Activated naive CD4-positive, alpha-beta T cell treated with anti-CD3 and anti-CD28 coated beads for 36 hours (primary cell): ENCODE data around the gene SLC16A5. TPM values are rescaled to one million over a fixed set of nuclear protein-coding genes. Genes with fewer than 3 reads are reported as not detected.

Source experiments
- CTCF ChIA-PET: fragments of 350-600 bp; sonication (Branson Sonifier 250); formaldehyde crosslinking; loops from one replicate; lab custom pipeline; 2021; ENCODE audit warnings: antibody characterized with exemption; lab: Charles Lee
- DNase-seq: peaks from one replicate; pipeline ENCODE4 v3.0.0-alpha.2; 2020
- H3K27ac Mint-ChIP-seq: one replicate; pipeline ENCODE4 v1.8.0; 2021; ENCODE audit warnings: mild to moderate bottlenecking, mixed read lengths
- H3K27me3 Mint-ChIP-seq: one replicate; pipeline ENCODE4 v1.8.0; 2021; ENCODE audit warnings: low read depth, mixed read lengths
- H3K36me3 Mint-ChIP-seq: one replicate; pipeline ENCODE4 v1.8.0; 2021; ENCODE audit warnings: low read depth, mixed read lengths
- H3K4me1 Mint-ChIP-seq: one replicate; pipeline ENCODE4 v1.8.0; 2021; ENCODE audit warnings: low read depth, mixed read lengths
- H3K4me3 Mint-ChIP-seq: one replicate; pipeline ENCODE4 v1.8.0; 2021; ENCODE audit warnings: mild to moderate bottlenecking, moderate library complexity, mixed read lengths
- H3K9me3 Mint-ChIP-seq: one replicate; pipeline ENCODE4 v1.8.0; 2021; ENCODE audit warnings: mixed read lengths
- intact Hi-C: fragments of 100-400 bp; cut with micrococcal nuclease; formaldehyde crosslinking; loops from one replicate; pipeline ENCODE4 v1.15.1; 2023
- total RNA-seq, 2 experiments: library from RNA; stranded (reverse); gene quantifications; one replicate each; pipeline ENCODE4 v1.2.3, GENCODE V29; 2021

SLC16A5 gene
- total RNA-seq, 2 experiments from 2014 or later = 2.5 to 3.1 TPM

DNA sequence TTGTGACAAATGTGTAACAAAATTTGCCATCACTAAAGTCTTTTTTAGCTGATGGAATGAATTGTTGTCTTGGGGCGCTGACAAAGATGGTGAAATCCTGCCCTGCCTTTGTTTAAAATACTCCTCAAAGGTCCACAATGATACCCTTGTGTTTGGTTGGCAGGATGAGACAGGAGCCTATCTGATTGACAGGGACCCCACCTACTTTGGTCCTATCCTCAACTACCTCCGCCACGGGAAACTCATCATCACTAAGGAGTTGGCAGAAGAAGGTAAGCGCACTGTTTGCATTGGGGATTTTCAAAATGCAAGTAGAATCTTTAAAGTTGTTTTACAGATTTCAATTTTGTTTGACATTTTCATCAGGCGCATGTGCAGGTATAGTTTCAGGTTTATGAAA lies 38.7 kb upstream of the SLC16A5 start:
- Mint-ChIP-seq H3K27me3 (no peaks in the 10 kb centered on the region), H3K36me3 (peaks cover 14% of the 10 kb centered on the region), H3K4me3 (no peak overlapping the region), H3K9me3 (no peaks in the 10 kb centered on the region), H3K27ac (no peak overlapping the region), H3K4me1 (peaks cover 44% of the 10 kb centered on the region)
- intact Hi-C loops = loop anchor here (5.0 kb wide), 6 partner anchors 38 to 177 kb away; partner anchors contain the start of genes ARMC7, FDXR, SLC16A5 and SUMO2
- DNase-seq = no peak
- CTCF ChIA-PET = interaction anchor here (0.8 to 3.0 kb wide), 6 partner anchors 8 to 124 kb away, joined by 3 to 17 read pairs (median 4); no protein-coding TSS in a partner anchor

DNA sequence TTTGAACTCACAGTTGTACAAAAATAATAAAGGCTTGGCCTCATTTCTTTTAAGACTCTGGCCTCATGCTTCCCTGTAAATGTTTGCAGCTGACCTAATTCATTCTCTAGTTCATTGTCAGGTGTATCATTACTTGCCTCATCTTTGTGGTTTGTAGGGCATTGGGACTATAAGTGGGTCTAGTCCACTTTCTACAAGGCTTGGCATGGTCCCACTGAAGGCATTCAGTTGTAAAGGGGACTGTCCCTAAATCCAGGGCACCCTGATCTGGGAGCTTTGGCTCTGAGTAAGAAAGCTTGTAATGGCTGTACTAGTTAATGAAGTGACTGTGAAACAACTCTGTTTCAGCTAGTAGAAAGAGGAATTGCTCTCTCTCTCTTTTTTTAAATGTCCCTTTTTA lies 38.0 kb upstream of the SLC16A5 start:
- peak; percentile 13 for DNase-seq
- Mint-ChIP-seq H3K27me3 (no peaks in the 10 kb centered on the region), H3K36me3 (peaks cover 14% of the 10 kb centered on the region), H3K27ac (no peak overlapping the region), H3K4me1 (peaks cover 41% of the 10 kb centered on the region), H3K4me3 (no peak overlapping the region), H3K9me3 (no peaks in the 10 kb centered on the region)
- intact Hi-C loops = loop anchor here (5.0 kb wide), 6 partner anchors 38 to 177 kb away; partner anchors contain the start of genes ARMC7, FDXR, SLC16A5 and SUMO2
- CTCF ChIA-PET = interaction anchor here (1.0 to 3.0 kb wide), 3 partner anchors 11 to 64 kb away, joined by 3 to 17 read pairs (median 12); no protein-coding TSS in a partner anchor

DNA sequence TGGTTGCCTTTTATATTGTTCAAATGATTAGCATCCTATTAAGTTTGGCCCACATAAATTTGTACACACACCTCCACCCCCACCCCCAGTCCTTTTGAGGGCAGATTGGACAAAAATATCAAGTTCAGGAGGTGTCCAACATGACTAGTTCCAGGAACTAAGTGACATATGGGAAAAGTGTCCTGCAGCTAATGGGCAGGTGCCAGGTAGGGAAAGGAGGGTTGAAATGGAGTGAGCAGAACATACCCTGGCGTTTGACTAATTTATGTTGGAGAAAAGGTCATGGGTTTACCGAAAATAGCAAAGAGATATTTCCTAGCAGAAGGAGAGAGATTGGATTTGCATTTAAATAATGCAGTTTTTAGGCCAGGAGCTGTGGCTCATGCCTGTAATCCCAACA lies 35.8 kb upstream of the SLC16A5 start:
- Mint-ChIP-seq H3K36me3 (peaks cover 17% of the 10 kb centered on the region), H3K27me3 (no peaks in the 10 kb centered on the region), H3K4me3 (no peak overlapping the region), H3K27ac (no peak overlapping the region), H3K4me1 (peaks cover 37% of the 10 kb centered on the region), H3K9me3 (no peaks in the 10 kb centered on the region)
- CTCF ChIA-PET = no interaction called here
- intact Hi-C loops = no loop called here
- DNase-seq = no peak

DNA sequence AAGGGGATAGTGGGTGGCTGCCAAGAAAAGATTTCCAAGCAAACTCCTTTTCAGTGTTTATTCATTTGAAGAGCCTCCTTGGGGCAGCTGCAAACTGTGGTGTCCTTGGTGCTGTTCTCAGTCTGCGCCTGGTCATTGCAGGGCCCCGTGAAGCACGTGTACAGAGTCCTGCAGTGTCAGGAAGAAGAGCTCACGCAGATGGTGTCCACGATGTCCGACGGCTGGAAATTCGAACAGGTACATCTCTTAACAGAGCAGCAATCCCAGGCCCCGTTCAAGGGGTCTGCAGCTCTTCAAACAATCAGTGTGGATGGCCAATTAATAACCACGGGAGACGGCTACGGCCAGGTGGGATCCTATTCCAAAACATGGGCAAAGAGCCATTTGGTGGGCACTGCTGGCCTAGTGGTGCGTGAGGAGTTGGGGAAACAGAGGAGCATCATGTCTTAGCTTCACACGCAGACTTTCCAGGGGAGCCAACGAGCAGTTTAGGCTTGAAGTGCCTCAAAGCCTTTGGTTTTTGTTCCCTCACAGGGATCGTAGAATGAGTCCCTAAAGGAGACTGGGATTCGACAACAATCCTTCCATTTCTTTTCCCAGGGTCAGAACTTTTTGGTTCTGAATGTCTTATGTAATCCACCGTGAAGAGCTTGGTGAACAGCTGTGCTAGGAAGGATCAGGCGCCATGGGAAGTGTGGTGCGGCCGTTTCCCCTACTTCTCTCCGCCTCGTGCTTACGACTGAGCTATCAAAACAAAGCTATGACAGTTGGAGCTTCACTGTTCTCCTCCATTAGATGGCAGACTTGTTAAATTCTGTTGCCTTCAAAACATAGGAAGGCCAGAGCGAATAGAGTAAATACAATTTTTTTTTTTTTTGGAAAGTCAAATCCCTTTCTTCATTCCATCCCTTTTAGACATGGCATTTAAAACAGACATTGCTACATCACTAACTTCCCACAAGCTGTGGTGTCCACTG lies 28.1 kb upstream of the SLC16A5 start:
- CTCF ChIA-PET = interaction anchor here (0.7 to 3.5 kb wide), 10 partner anchors 11 to 142 kb away, joined by 3 to 17 read pairs (median 4); no protein-coding TSS in a partner anchor
- no peak overlapping the region for H3K4me3 Mint-ChIP-seq
- H3K27ac Mint-ChIP-seq = no peak overlapping the region
- intact Hi-C loops = loop anchor here (2.0 kb wide), 2 partner anchors 71 to 141 kb away; partner anchors contain the start of gene NT5C
- no peaks in the 10 kb centered on the region for H3K27me3 Mint-ChIP-seq
- peaks cover 16% of the 10 kb centered on the region for H3K36me3 Mint-ChIP-seq
- peaks cover 19% of the 10 kb centered on the region for H3K4me1 Mint-ChIP-seq
- DNase-seq = no peak
- H3K9me3 Mint-ChIP-seq = no peaks in the 10 kb centered on the region

DNA sequence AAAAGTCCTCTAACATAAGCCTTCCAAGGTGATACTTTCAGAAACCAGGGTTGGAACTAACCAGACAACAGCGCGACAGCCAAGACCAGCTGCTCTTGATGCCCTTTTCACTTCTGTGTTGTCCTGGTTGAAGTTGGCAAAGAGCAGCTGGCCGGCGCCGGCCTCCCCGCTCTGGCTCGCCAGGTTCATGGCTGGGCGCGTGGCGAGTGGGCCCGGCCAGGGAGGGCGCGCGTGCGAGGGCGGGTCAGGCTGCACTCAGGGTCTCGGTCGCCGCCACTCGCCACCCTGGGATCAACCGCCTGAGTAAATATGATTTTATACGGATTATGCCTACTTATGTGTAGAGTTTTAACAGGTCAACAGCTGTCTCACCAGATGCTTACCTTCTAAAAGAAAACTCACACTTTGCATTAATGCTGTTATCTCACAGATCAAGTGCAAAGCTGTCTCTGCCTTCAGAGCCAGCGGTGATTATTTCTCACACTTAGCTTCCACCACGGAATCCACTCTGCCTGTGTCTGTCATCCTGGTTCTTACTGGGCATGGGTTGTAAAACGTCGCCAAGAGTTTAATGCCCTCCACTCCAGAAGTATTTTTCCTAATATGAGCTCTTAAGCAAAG lies 27.2 kb upstream of the SLC16A5 start:
- Mint-ChIP-seq H3K36me3 (peaks cover 17% of the 10 kb centered on the region), H3K27ac (no peak overlapping the region), H3K9me3 (no peaks in the 10 kb centered on the region), H3K4me3 (no peak overlapping the region), H3K27me3 (no peaks in the 10 kb centered on the region), H3K4me1 (peaks cover 25% of the 10 kb centered on the region)
- intact Hi-C loops = loop anchor here (2.0 kb wide), 2 partner anchors 70 to 140 kb away; partner anchors contain the start of gene NT5C
- CTCF ChIA-PET = interaction anchor here (0.8 to 3.5 kb wide), 7 partner anchors 12 to 109 kb away, joined by 3 to 17 read pairs (median 4); no protein-coding TSS in a partner anchor
- no peak for DNase-seq

DNA sequence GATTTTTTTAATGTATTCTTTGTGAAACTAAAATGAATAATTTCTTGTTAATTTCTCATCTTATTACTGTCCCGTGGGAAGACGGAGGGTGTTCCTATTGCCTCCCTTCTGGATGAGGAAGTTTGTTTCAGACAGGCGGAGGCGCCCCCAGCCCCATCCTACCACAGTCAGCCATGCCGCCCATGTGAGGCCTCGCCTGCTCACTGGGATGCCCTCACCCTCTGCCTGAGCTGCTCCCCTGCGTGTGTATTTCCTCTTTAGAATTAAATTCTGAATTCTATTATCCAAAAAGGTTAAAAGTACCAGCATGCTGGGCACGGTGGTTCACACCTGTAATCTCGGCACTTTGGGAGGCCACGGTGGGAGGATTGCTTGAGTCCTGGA lies 26.7 kb upstream of the SLC16A5 start:
- Mint-ChIP-seq H3K27me3 (no peaks in the 10 kb centered on the region), H3K4me1 (peaks cover 28% of the 10 kb centered on the region), H3K4me3 (no peak overlapping the region), H3K9me3 (no peaks in the 10 kb centered on the region), H3K36me3 (peaks cover 17% of the 10 kb centered on the region), H3K27ac (no peak overlapping the region)
- CTCF ChIA-PET = interaction anchor here (3.5 kb wide), 1 partner anchor 12 kb away, joined by 17 read pairs; no protein-coding TSS in a partner anchor
- no peak for DNase-seq
- intact Hi-C loops = loop anchor here (2.0 kb wide), 2 partner anchors 70 to 140 kb away; partner anchors contain the start of gene NT5C

DNA sequence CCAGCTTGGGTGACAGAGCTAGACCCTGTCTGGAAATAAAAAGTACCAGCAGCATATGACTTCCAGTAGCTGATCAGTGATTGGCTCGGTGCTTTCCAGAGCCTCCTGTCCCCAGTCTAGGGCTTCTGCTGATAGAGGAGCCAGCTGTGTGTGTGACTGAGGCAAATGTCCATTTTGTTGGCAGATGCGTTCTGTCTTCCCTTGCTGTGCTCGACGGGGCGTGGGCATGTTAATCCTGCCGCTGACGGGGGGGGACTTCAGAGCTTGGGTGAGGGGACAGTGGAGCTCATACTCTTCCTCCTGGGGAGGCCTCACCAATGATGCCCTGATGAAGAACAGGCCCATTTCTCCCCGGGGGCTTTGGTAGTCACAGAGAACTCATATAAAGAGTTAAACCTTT lies 26.1 kb upstream of the SLC16A5 start:
- CTCF ChIA-PET = interaction anchor here (0.6 to 3.5 kb wide), 2 partner anchors 13 to 24 kb away, joined by 3 to 17 read pairs; no protein-coding TSS in a partner anchor
- Mint-ChIP-seq H3K27ac (no peak overlapping the region), H3K36me3 (peaks cover 14% of the 10 kb centered on the region), H3K4me1 (peaks cover 27% of the 10 kb centered on the region), H3K4me3 (no peak overlapping the region), H3K9me3 (no peaks in the 10 kb centered on the region), H3K27me3 (no peaks in the 10 kb centered on the region)
- intact Hi-C loops = loop anchor here (2.0 kb wide), 2 partner anchors 69 to 139 kb away; partner anchors contain the start of gene NT5C
- no peak for DNase-seq

DNA sequence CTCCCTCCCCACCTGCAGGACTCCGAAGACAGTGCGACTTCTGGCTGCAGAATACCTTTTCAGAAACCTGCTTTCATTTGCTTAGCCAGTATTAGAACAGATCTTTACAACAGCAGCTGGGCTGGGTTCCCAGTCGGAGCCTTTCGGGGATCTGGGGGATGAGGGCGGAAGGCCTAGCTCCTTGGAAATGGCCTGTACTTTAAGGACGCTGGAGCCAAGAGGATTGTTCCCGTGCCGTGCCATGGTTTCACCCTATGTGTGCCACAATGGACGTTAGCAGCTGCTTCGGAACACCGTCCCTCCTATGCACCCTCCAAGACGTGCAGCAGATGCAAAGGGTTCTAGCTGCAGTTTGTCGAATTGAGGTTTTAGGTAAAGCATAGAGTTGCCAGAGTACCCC lies 24.6 kb upstream of the SLC16A5 start:
- Mint-ChIP-seq H3K4me1 (peaks cover 34% of the 10 kb centered on the region), H3K27me3 (no peaks in the 10 kb centered on the region), H3K4me3 (no peak overlapping the region), H3K27ac (no peak overlapping the region), H3K36me3 (peaks cover 14% of the 10 kb centered on the region), H3K9me3 (no peaks in the 10 kb centered on the region)
- DNase-seq = no peak
- CTCF ChIA-PET = interaction anchor here (1.1 to 1.3 kb wide), 3 partner anchors 14 to 51 kb away, joined by 3 read pairs; partner anchors contain the start of gene MRPL58
- intact Hi-C loops = no loop called here

DNA sequence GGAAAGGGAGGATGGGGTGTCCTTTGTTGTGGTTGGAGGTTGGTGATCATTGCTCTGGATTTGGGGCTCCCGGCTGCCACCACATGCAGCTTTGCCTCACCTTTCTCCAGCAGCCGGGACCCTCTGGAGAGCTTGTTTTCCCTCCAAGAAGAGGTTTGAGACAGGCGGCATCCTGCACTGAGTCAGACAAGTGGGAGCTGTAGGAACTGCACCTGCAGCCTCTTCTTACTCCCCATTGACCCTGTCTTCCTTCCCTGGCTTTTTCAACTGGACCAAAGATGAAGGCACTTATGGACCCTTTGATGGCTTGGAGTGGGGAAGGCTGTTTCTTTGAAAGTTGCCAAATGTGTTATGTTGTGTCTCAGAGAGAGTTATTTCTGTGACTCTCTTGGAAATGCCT lies 24.1 kb upstream of the SLC16A5 start:
- peaks cover 14% of the 10 kb centered on the region for H3K36me3 Mint-ChIP-seq

DNA sequence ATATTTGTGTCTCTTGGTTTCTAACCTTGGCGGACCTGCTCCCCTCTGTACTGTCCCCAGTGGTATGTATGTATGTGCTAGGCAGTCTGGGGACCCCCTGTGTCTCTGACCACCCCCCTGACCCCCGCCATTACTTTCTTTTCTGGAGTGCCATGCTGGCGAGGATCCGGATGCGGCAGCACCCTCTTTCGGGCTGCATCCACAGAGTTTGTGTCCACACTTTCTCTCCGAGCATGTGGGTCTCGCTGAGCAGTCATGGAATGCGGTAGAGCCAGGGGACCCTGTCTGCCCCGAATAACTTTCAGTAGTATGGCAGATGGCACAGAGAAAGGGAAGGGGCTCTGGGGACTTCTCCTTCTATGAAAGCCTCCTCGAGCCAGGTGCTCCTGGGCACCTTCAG lies 23.7 kb upstream of the SLC16A5 start:
- intact Hi-C loops = no loop called here
- Mint-ChIP-seq H3K4me3 (no peak overlapping the region), H3K27me3 (no peaks in the 10 kb centered on the region), H3K9me3 (no peaks in the 10 kb centered on the region), H3K27ac (no peak overlapping the region), H3K36me3 (peaks cover 14% of the 10 kb centered on the region), H3K4me1 (peaks cover 38% of the 10 kb centered on the region)
- DNase-seq = no peak
- CTCF ChIA-PET = interaction anchor here (0.5 to 1.3 kb wide), 3 partner anchors 14 to 1118 kb away, joined by 3 to 5 read pairs (median 3); no protein-coding TSS in a partner anchor

More for the DNA sequence above, 24.1 kb upstream of the SLC16A5 start:
- intact Hi-C loops = no loop called here
- no peak overlapping the region for H3K4me3 Mint-ChIP-seq
- CTCF ChIA-PET = interaction anchor here (0.5 to 1.3 kb wide), 4 partner anchors 14 to 1118 kb away, joined by 3 to 5 read pairs (median 3); partner anchors contain the start of gene MRPL58
- no peak for DNase-seq
- H3K27me3 Mint-ChIP-seq = no peaks in the 10 kb centered on the region
- no peaks in the 10 kb centered on the region for H3K9me3 Mint-ChIP-seq
- peaks cover 35% of the 10 kb centered on the region for H3K4me1 Mint-ChIP-seq
- no peak overlapping the region for H3K27ac Mint-ChIP-seq

DNA sequence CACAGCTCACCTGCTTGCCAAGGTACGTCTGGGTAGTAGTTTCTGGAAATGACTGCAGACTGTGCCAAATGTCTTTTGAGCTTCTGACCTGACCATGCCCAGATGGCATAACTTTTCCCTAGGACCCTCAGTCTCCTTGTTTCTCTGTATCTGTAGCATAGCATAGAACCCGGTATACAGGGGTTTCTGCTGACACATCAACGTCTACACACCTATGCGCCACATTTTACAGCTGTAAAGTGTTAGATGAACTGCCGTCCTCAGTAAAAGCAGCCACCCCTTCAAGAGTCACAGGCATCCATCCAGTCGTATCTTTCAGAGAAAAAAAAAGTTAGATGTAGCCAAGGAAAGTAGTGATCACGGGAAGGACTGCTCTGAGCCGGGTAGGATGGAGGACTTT lies 23.3 kb upstream of the SLC16A5 start:
- intact Hi-C loops = no loop called here
- Mint-ChIP-seq H3K27ac (no peak overlapping the region), H3K9me3 (no peaks in the 10 kb centered on the region), H3K4me1 (peaks cover 37% of the 10 kb centered on the region), H3K27me3 (no peaks in the 10 kb centered on the region), H3K4me3 (no peak overlapping the region), H3K36me3 (peaks cover 14% of the 10 kb centered on the region)
- no peak for DNase-seq
- CTCF ChIA-PET = interaction anchor here (0.5 to 0.7 kb wide), 2 partner anchors 9 to 1118 kb away, joined by 3 to 5 read pairs; no protein-coding TSS in a partner anchor
